Stimulated activated CD8-positive, alpha-beta memory T cell treated with anti-CD3 and anti-CD28 coated beads, Interleukin-7, amount 100 ng/mL, for 24 hours (primary cell): Measurements from ENCODE around the gene DDN.

ENCODE experiments used
- DNase-seq: peaks from one replicate; pipeline ENCODE4 v3.0.0-alpha.2; 2020; ENCODE audit warnings: low read depth

DDN gene

GRCh38 chr12:49031573-49032161 is 32.5 kb upstream of the DDN start:
- DNase-seq, result no peak

GRCh38 chr12:49030714-49031572 is 31.8 kb upstream of the DDN start:
- DNase-seq, result no peak

GRCh38 chr12:49030119-49030518 is 30.9 kb upstream of the DDN start:
- no peak for DNase-seq

- DNase-seq, result no peak
Measured at GRCh38 chr12:49028666-49029275, 29.6 kb upstream of the DDN start.

GRCh38 chr12:49027846-49028555 is 28.8 kb upstream of the DDN start:
- no peak for DNase-seq

GRCh38 chr12:49026678-49027480 is 27.7 kb upstream of the DDN start:
- DNase-seq, result no peak

- DNase-seq, result no peak
Measured at GRCh38 chr12:49026101-49026500, 26.9 kb upstream of the DDN start.

GRCh38 chr12:49025463-49025862 is 26.3 kb upstream of the DDN start:
- DNase-seq, result no peak

GRCh38 chr12:49024543-49024942 is 25.4 kb upstream of the DDN start:
- DNase-seq, result no peak

GRCh38 chr12:49023812-49024211 is 24.6 kb upstream of the DDN start:
- DNase-seq, result no peak

- DNase-seq, result no peak
Measured at GRCh38 chr12:49022558-49023178, 23.5 kb upstream of the DDN start.

GRCh38 chr12:49021292-49021915 is 22.2 kb upstream of the DDN start:
- DNase-seq, result no peak

- DNase-seq, result no peak
Measured at GRCh38 chr12:49020441-49020840, 21.3 kb upstream of the DDN start.

- DNase-seq, result no peak
Measured at GRCh38 chr12:49019443-49020324, 20.5 kb upstream of the DDN start.

GRCh38 chr12:49019120-49019430 is 19.9 kb upstream of the DDN start:
- DNase-seq, result no peak

- peak; percentile 91 for DNase-seq
Measured at GRCh38 chr12:49018261-49019119, 19.3 kb upstream of the DDN start, which contains the start of gene PRKAG1. Gene PRKAG1 (minus strand): TSS chr12:49018776. CDS start chr12:49018740, 36 bp downstream.

- DNase-seq, result no peak
Measured at GRCh38 chr12:49017891-49018260, 18.7 kb upstream of the DDN start.

GRCh38 chr12:49015196-49015595 is 16.0 kb upstream of the DDN start:
- no peak for DNase-seq

GRCh38 chr12:49014547-49014946 is 15.4 kb upstream of the DDN start:
- DNase-seq, result no peak
